Posterior vena cava (tissue), 2 donors: ENCODE measurements around the gene TBC1D14. TPM values are rescaled to one million over a fixed set of nuclear protein-coding genes. Genes with fewer than 3 reads are reported as not detected.
A peak's percentile ranks its signal among the peaks of the same experiment; 100 is the strongest.

Source experiments
- DNase-seq: peaks from one replicate; pipeline ENCODE4 v3.0.0-alpha.2; 2020; ENCODE audit warnings: low spot score
- intact Hi-C, 2 donors: fragments of 100-400 bp; cut with DNase I; formaldehyde crosslinking; loops; one replicate each; pipeline versions ENCODE4 v1.14.1 to v1.14.2; 2022 to 2023
- total RNA-seq, 2 donors: library from RNA; stranded (reverse); fragmentation: NEBNext Ultra II Directional; extraction: Animal tissue kit (Norgen Biotek cat#: 25700); gene quantifications; one replicate each; pipeline ENCODE4 v1.2.1, GENCODE V29; 2021
- donor health status: DM: yes; HTN: yes; CAD: no.
- donor health status: DM: yes; HTN: yes; CAD: no.

TBC1D14 gene
- total RNA-seq, 2 donors from 2014 or later: 30.5 to 42.6 TPM

- DNase-seq: peak; percentile 87
- intact Hi-C loops: loop anchor here in 1 of 2 donors (1.0 kb wide), 1 partner anchor 41 kb away; no protein-coding TSS in a partner anchor
Measured at GRCh38 chr4:7043284-7044136, 133.9 kb downstream of the TBC1D14 start, which contains the start of gene TADA2B. Gene TADA2B, plus strand, starts transcription at chr4:7043372. Its CDS starts 208 bp downstream, at chr4:7043580.

DNA sequence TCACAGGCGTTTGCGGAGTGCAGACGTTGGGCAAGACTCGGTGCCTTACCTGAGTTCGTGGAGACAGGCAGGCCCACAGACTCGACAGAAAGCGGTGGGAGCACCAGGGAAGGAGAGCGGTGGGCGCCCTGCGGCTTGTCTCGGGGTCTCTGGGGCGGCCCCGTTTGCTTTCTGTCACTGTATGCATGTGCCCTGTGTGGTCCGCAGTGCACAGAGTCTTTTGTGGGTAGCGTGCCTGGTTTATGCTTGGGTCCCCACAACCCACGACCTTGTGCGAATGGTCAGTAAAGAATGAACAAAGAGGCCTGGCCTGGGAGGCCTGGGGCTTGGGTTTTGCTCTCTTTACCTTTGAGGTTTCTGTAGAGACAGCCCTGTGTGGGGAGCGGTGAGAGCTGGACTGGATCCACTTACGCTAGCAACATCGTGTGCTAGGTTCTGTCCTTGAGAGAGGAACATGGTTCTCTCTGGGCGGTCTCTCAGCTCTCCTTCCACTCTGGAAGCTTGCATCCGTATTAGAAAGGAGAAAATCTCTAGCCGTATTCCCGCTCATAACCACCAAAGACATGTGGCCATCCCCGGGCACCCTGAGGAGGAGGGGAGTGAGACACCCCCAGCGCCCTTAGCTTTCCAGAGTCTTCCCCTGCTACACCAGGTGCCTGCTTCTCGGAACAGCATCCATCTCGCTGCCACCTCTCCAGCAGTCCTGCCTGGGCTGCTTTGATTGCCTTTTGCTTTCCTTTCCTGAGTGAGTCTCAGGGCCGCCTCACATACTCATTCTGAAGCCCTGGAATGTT, 134.7 kb downstream of the TBC1D14 start:
- intact Hi-C loops: loop anchor here in 1 of 2 donors (1.0 kb wide), 1 partner anchor 42 kb away; no protein-coding TSS in a partner anchor
- DNase-seq: no peak

- DNase-seq: no peak
- intact Hi-C loops: no loop called here
Measured at GRCh38 chr4:7045553-7045952, 135.9 kb downstream of the TBC1D14 start.

DNA sequence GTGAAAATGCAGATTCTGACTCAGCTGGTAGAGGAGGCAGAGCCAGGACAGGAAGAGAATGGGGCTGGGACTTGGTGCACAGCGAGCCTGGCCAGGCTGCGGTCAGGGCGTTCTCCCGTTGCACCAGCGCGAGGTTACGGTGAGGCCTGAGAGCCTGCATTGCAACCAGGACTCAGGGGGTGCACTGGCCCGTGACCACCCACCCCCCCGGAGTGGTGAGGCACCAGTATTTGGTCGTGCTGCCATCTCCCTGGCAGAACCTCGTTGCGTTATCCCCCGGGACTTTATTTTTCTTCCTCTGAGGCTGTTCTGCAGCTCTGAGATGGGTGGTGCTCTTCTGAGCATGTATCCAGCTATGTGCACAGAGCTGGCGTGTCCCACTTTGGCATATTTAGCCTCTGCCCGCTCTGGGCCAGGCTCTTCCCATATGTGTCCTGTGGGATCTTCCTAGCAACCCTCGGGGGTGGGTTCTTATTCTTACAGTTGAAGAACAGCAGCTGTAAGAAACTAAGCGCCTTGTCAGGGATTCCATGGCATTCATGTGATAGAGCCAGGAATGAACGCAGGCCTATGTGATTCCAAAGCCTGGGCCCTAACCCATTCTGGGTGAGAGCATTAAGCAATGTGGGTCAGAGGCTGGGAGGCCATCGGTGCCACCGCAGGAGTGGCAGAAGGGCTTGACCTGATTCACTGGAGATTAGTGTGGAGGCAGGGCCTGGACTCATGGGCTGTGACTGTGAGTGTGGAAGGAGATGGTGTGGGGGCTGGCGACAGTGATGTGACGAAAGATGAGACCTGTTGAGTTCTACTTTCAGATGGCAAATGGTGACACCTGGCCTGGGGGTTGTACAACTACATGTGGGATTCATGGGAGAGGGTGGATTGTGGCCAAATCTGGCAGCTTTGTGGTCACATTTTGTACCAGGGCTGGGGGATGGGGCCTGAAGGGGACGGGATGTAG, 136.6 kb downstream of the TBC1D14 start:
- intact Hi-C loops: no loop called here
- no peak for DNase-seq

DNA sequence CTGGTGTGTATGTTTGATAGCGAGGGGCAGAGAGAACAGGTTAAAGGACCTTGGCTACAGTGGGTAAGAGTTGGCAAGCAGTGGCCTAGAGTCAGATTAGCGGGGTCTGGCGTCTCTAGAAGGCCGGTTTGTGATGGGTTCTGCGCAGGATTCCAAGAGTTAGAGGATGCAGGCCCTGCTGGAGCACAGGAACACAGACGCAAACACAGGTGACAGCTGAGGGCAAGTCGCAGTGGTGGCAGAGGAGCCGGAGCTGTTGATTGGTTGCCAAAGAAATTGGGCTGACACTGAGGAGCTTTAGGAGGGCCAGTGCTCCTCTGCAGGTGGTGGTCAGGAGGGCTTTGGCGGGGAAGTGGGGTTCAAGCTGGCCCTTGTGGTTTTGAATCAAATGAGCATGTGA, 137.3 kb downstream of the TBC1D14 start:
- intact Hi-C loops: no loop called here

DNA sequence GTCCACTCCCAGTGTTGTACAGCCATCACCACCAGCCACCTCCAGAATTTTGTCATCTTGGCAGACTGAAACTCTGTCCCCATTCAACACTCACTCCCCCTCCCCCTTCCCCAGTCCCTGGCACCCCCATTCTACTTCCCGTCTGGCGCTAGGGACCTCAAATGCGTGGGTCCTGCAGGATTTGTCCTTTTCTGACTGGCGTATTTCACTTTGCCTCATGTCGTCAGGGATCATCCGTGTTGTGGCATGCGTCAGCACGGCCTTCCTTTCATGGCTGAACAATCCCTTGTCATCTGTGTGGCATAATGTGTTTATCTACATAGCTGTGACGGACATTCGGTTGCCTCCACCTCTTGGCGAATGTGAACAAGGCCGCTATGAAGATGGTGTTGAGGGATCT, 139.0 kb downstream of the TBC1D14 start:
- no peak for DNase-seq
- intact Hi-C loops: no loop called here

More for the DNA sequence above, 137.3 kb downstream of the TBC1D14 start:
- DNase-seq: no peak

- DNase-seq: no peak
- intact Hi-C loops: no loop called here
Measured at GRCh38 chr4:7049295-7049694, 139.7 kb downstream of the TBC1D14 start.

- DNase-seq: no peak
- intact Hi-C loops: no loop called here
Measured at GRCh38 chr4:7049739-7050138, 140.1 kb downstream of the TBC1D14 start.

GRCh38 chr4:7050481-7051143, 141.0 kb downstream of the TBC1D14 start:
- no peak for DNase-seq

DNA sequence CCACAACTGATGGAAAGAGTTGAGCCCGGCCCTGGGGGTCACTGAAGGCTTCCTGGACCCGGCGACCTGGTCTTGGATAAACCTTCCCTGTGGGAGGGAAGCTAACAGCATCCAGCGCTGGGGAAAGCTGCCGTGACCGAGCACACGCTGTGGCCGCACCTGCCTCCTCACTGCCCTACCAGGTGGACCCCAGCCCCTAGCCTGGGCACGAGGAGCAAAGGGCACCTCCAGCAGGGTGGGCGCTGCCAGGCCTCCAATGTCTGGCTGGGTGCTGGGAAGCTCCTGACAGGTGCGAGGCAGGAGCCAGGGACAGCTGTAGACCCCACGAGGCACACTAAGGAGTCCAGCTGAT, 141.5 kb downstream of the TBC1D14 start:
- intact Hi-C loops: no loop called here
- no peak for DNase-seq

More at GRCh38 chr4:7050481-7051143, 141.0 kb downstream of the TBC1D14 start:
- intact Hi-C loops: no loop called here

GRCh38 chr4:7051905-7052304, 142.3 kb downstream of the TBC1D14 start:
- no peak for DNase-seq
- intact Hi-C loops: no loop called here

DNA sequence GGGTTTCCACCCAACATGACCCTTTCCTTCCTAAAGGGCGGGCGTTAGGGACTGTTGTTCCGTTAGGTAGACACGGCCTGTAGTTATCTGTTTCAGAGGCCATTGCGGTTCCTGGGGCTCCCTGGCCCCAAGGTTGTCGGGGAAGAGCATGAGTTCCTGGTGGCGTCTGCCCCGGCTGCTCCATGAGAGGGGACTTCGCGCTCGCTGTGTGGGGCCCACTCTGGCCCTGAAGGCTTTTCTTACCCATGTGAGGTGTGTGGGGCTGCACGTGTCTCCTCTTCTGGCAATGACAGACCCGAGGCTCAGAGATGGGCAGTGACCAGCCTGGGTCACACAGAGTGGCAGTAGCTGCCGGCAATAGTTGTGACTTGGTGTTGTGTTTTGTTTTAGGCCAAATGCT, 142.7 kb downstream of the TBC1D14 start:
- no peak for DNase-seq
- intact Hi-C loops: no loop called here

GRCh38 chr4:7052923-7053715, 143.5 kb downstream of the TBC1D14 start:
- DNase-seq: no peak
- intact Hi-C loops: no loop called here

DNA sequence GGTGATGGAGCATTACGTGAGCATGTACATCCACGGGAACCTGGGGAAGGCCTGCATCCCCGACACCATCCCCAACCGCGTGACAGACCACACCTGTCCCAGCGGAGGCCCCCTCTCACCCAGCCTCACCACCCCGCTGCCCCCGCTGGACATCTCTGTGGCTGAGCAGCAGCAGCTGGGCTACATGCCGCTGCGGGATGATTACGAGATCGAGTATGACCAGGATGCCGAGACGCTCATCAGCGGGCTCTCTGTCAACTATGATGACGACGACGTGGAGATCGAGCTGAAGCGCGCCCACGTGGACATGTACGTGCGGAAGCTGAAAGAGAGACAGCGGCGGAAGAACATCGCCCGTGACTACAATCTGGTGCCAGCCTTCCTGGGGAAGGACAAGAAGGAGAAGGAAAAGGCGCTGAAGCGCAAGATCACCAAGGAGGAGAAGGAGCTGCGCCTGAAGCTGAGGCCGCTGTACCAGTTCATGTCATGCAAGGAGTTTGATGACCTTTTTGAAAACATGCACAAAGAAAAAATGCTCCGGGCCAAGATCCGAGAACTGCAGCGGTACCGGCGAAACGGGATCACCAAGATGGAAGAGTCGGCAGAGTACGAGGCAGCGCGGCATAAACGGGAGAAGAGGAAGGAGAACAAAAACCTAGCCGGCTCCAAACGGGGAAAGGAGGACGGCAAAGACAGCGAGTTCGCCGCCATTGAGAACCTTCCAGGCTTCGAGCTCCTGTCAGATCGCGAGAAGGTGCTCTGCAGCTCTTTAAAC, 144.7 kb downstream of the TBC1D14 start:
- intact Hi-C loops: no loop called here
- DNase-seq: peak; percentile 73

DNA sequence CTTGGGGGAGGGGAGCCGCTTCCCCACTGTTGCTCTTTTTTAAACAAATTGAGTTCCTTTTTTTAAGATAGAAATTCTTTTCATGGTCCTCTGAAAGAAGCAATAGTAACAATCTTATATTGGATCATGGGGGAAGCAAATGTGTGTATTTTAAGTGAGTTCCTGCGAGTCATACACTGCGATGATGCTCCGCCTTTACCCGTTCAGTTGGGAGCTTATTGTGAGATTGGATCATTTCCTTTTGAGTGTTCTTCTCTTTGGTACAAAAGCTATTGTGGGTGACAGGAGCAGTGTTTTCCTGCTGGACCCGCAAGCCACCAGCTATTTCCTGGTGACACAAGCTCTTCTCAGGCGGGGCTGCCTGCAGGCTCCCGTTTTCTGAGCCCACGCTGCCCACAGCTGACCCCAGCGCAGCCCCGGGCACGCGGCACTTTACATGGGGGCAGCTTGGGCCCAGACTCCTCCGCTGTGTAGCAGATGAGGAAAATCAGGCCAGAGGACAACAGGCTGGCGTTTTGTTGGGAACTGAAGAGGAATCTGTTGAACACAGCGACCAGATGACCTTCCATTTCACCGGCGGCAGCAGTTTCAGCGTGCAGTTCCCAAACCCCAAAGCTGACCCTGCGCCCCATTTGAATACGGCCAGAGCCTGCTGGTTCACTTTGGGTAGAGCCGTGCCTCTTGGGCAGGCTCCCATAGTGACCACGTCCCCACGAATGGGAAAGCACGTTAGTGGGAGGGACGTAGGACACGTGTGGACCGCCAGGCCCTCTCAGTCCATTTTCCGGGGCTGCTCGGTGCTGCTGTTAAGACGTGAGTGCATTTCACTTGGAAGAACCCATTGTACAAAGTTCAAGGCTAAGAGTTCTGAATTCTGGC, 145.7 kb downstream of the TBC1D14 start:
- DNase-seq: no peak
- intact Hi-C loops: no loop called here

GRCh38 chr4:7055990-7056325, 146.3 kb downstream of the TBC1D14 start:
- intact Hi-C loops: no loop called here
- DNase-seq: peak; percentile 66
